Measurements from ENCODE around the gene MAP6.

MAP6 gene

GRCh38 chr11:75576499-75576918 is 92.3 kb downstream of the MAP6 start:
- TF ChIP-seq CTCF (IDR thresholded peaks at IDR 0.05; ENCODE audit: low read depth, low read length), result no peak
- DNase-seq (ENCODE audit: low read depth in 2 of 2), result peak; percentile 68 to 78
- no peak overlapping the region for H3K4me3 ChIP-seq (replicated peaks in 1 of 2; ENCODE audit: low read depth in 2 of 2, low read length in 2 of 2)

- DNase-seq (ENCODE audit: low read depth in 2 of 2), result no peak
- no peak overlapping the region for H3K4me3 ChIP-seq (replicated peaks in 1 of 2; ENCODE audit: low read depth in 2 of 2, low read length in 2 of 2)
- no peak for TF ChIP-seq CTCF (IDR thresholded peaks at IDR 0.05; ENCODE audit: low read depth, low read length)
Measured at GRCh38 chr11:75576017-75576416, 92.8 kb downstream of the MAP6 start.

- DNase-seq (ENCODE audit: low read depth in 2 of 2), result peak in 1 of 2 donors; percentile 37
- peak; percentile 47 for TF ChIP-seq CTCF (IDR thresholded peaks at IDR 0.05; ENCODE audit: low read depth, low read length)
- H3K4me3 ChIP-seq (replicated peaks in 1 of 2; ENCODE audit: low read depth in 2 of 2, low read length in 2 of 2), result no peak overlapping the region
Measured at GRCh38 chr11:75574698-75575602, 93.9 kb downstream of the MAP6 start.

GRCh38 chr11:75572744-75573143 is 96.1 kb downstream of the MAP6 start:
- DNase-seq (ENCODE audit: low read depth in 2 of 2), result no peak
- TF ChIP-seq CTCF (IDR thresholded peaks at IDR 0.05; ENCODE audit: low read depth, low read length), result no peak

GRCh38 chr11:75571625-75572024 is 97.2 kb downstream of the MAP6 start:
- H3K4me3 ChIP-seq (replicated peaks in 1 of 2; ENCODE audit: low read depth in 2 of 2, low read length in 2 of 2), result no peak overlapping the region
- no peak for TF ChIP-seq CTCF (IDR thresholded peaks at IDR 0.05; ENCODE audit: low read depth, low read length)
- no peak for DNase-seq (ENCODE audit: low read depth in 2 of 2)

More at GRCh38 chr11:75572744-75573143, 96.1 kb downstream of the MAP6 start:
- no peak overlapping the region for H3K4me3 ChIP-seq (replicated peaks in 1 of 2; ENCODE audit: low read depth in 2 of 2, low read length in 2 of 2)

GRCh38 chr11:75570559-75571139 is 98.2 kb downstream of the MAP6 start:
- no peak for DNase-seq (ENCODE audit: low read depth in 2 of 2)
- no peak for TF ChIP-seq CTCF (IDR thresholded peaks at IDR 0.05; ENCODE audit: low read depth, low read length)
- no peak overlapping the region for H3K4me3 ChIP-seq (replicated peaks in 1 of 2; ENCODE audit: low read depth in 2 of 2, low read length in 2 of 2)

Data from cardiac fibroblast (primary cell).